SK-N-SH (cell line): ENCODE data around the gene DNTT.

Experiments used
- EP300 ChIP-seq, 2 experiments: IDR thresholded peaks; 2 replicates each; pipeline versions ENCODE4 v1.4.0 to v1.6.1; 2012; ENCODE audit warnings: borderline replicate concordance in 1 of 2, low read depth in 1 of 2, low read length in 1 of 2
- MAX ChIP-seq: IDR thresholded peaks from 2 replicates; pipeline ENCODE4 v1.4.0; 2012; ENCODE audit warnings: low read depth
- NFIC ChIP-seq: IDR thresholded peaks from 2 replicates; pipeline ENCODE4 v1.4.0; 2012; ENCODE audit warnings: borderline replicate concordance
- RCOR1 ChIP-seq: fragments of 150-350 bp; IDR thresholded peaks from 2 replicates; pipeline ENCODE4 v1.6.1; 2017; ENCODE audit warnings: antibody characterized with exemption, low read length
- TAF1 ChIP-seq: IDR thresholded peaks from 2 replicates; pipeline ENCODE4 v1.6.1; 2012; ENCODE audit warnings: low read depth, mild to moderate bottlenecking, low read length, moderate library complexity, borderline replicate concordance
- TCF12 ChIP-seq: IDR thresholded peaks from 2 replicates; pipeline ENCODE4 v1.4.0; 2012
- USF1 ChIP-seq: IDR thresholded peaks from 2 replicates; pipeline ENCODE4 v1.4.0; 2012; ENCODE audit warnings: low read depth, borderline replicate concordance
- TF ChIP-seq, protein P1 (sequence below): fragments of 200-600 bp; sonication (generic); IDR thresholded peaks from 2 replicates; pipeline ENCODE4 v1.6.1; 2017; ENCODE audit warnings: antibody characterized with exemption, mild to moderate bottlenecking, moderate library complexity

DNA sequence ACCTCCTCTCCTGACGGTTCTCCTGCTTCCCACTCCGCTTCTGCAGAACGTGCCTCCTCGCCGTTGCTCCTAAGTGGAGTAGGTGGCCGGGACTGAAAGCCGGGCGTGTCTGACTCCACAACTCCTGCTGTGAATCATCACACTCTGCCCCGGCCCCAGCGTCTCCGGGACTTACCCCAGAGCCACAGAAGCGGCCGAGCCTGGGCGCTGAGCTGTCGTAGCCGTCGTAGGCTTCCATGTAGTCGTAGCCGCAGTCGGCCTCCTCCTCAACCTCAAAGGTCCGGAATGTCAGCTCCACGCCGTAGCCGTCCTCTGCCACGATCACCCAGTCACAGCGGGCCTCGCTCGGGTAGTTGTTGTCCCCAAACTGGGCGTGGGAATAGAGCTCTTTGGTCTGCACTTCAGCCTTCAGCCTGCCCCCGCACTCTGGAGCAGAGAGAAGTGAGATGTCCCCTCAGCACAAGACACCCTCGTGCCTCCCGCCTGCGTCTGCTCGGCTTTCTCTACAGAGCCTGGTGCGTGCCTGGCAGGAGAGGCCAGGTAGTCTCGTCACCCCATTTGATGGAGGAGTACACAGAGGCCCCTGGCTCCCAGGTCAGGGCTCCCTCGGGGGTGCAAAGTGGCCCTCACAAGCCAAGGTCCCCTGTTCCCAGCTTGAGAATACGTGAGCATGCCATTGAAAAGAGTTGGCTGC, 65.8 kb downstream of the DNTT start:
- no peak for TF ChIP-seq EP300 (IDR thresholded peaks at IDR 0.05; ENCODE audit: borderline replicate concordance in 1 of 2, low read depth in 1 of 2, low read length in 1 of 2)
- TF ChIP-seq, protein P1, sequence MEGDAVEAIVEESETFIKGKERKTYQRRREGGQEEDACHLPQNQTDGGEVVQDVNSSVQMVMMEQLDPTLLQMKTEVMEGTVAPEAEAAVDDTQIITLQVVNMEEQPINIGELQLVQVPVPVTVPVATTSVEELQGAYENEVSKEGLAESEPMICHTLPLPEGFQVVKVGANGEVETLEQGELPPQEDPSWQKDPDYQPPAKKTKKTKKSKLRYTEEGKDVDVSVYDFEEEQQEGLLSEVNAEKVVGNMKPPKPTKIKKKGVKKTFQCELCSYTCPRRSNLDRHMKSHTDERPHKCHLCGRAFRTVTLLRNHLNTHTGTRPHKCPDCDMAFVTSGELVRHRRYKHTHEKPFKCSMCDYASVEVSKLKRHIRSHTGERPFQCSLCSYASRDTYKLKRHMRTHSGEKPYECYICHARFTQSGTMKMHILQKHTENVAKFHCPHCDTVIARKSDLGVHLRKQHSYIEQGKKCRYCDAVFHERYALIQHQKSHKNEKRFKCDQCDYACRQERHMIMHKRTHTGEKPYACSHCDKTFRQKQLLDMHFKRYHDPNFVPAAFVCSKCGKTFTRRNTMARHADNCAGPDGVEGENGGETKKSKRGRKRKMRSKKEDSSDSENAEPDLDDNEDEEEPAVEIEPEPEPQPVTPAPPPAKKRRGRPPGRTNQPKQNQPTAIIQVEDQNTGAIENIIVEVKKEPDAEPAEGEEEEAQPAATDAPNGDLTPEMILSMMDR = no peak
- no peak for TF ChIP-seq USF1
- TF ChIP-seq TAF1 = no peak
- TF ChIP-seq RCOR1 = no peak
- TF ChIP-seq MAX = no peak
- no peak for TF ChIP-seq TCF12
- no peak for TF ChIP-seq NFIC
